HL-60 (cell line): ENCODE data around the gene OXCT1.
"Not testable (repeated sequence)": the region's sequence is repeated elsewhere in the genome, so short reads cannot be mapped to it uniquely, and the experiment has no call there.

Experiments used
- DNase-seq, 2 experiments: peaks; one replicate each; pipeline ENCODE4 v3.0.0-alpha.2; 2010 to 2020; ENCODE audit warnings: low read depth in 1 of 2, low spot score in 1 of 2
- H3K27ac ChIP-seq: fragments of 250-450 bp; sonication (Bioruptor Pico); replicated peaks from 2 replicates; pipeline ENCODE4 v1.5.1; 2020; ENCODE audit warnings: mild to moderate bottlenecking, moderate library complexity
- H3K27me3 ChIP-seq: fragments of 250-450 bp; sonication (Bioruptor Pico); 2 replicates; pipeline ENCODE4 v1.5.1; 2021; ENCODE audit warnings: mild to moderate bottlenecking, moderate library complexity; ENCODE audit not compliant: insufficient read depth, poor library complexity, severe bottlenecking
- H3K4me3 ChIP-seq: replicated peaks from 2 replicates; pipeline ENCODE4 v1.5.1; 2011; ENCODE audit warnings: mild to moderate bottlenecking, control low read depth, low read length; ENCODE audit not compliant: insufficient read depth
- GABPA ChIP-seq: IDR thresholded peaks from 2 replicates; pipeline ENCODE4 v1.6.1; 2012; ENCODE audit warnings: low read depth
- POLR2AphosphoS5 ChIP-seq: IDR thresholded peaks from 2 replicates; pipeline ENCODE4 v1.6.1; 2012; ENCODE audit warnings: low read depth
- SPI1 ChIP-seq: IDR thresholded peaks from 2 replicates; pipeline ENCODE4 v1.6.1; 2012; ENCODE audit warnings: low read depth, mild to moderate bottlenecking, borderline replicate concordance
- TF ChIP-seq, protein P1 (sequence below): IDR thresholded peaks from one replicate; pipeline ENCODE4 v1.5.1; 2011; ENCODE audit warnings: low read length, control low read depth, inconsistent platforms; ENCODE audit not compliant: insufficient read depth
- TF ChIP-seq, protein P2 (sequence below): IDR thresholded peaks from 2 replicates; pipeline ENCODE4 v1.6.1; 2012; ENCODE audit warnings: low read depth; ENCODE audit not compliant: insufficient replicate concordance

Gene OXCT1

DNA sequence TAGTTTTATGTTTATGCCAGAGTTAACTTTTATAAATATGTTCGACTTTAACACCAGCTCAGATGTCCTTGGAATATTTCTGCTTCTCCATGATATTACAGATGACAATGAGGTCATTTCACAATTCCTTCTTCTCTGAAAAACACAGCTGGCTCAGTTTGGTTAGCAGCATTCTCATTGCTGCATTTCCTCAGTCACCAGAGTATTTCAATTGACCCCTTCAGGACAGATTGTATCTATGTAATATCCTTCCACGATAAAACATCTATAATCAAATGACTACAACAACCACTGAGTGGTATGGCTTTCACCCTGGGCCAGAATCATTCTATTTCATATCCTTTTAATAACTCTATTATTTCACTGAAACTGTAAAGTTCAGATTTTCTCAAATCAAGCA lies 148.7 kb downstream of the OXCT1 start:
- Histone ChIP-seq H3K27me3 (no peaks in the 10 kb centered on the region), H3K4me3 (no peak overlapping the region), H3K27ac (no peak overlapping the region)
- TF ChIP-seq POLR2AphosphoS5 (no peak), GABPA (no peak), SPI1 (no peak)
- TF ChIP-seq, protein P1, sequence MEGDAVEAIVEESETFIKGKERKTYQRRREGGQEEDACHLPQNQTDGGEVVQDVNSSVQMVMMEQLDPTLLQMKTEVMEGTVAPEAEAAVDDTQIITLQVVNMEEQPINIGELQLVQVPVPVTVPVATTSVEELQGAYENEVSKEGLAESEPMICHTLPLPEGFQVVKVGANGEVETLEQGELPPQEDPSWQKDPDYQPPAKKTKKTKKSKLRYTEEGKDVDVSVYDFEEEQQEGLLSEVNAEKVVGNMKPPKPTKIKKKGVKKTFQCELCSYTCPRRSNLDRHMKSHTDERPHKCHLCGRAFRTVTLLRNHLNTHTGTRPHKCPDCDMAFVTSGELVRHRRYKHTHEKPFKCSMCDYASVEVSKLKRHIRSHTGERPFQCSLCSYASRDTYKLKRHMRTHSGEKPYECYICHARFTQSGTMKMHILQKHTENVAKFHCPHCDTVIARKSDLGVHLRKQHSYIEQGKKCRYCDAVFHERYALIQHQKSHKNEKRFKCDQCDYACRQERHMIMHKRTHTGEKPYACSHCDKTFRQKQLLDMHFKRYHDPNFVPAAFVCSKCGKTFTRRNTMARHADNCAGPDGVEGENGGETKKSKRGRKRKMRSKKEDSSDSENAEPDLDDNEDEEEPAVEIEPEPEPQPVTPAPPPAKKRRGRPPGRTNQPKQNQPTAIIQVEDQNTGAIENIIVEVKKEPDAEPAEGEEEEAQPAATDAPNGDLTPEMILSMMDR, result no peak
- TF ChIP-seq, protein P2, sequence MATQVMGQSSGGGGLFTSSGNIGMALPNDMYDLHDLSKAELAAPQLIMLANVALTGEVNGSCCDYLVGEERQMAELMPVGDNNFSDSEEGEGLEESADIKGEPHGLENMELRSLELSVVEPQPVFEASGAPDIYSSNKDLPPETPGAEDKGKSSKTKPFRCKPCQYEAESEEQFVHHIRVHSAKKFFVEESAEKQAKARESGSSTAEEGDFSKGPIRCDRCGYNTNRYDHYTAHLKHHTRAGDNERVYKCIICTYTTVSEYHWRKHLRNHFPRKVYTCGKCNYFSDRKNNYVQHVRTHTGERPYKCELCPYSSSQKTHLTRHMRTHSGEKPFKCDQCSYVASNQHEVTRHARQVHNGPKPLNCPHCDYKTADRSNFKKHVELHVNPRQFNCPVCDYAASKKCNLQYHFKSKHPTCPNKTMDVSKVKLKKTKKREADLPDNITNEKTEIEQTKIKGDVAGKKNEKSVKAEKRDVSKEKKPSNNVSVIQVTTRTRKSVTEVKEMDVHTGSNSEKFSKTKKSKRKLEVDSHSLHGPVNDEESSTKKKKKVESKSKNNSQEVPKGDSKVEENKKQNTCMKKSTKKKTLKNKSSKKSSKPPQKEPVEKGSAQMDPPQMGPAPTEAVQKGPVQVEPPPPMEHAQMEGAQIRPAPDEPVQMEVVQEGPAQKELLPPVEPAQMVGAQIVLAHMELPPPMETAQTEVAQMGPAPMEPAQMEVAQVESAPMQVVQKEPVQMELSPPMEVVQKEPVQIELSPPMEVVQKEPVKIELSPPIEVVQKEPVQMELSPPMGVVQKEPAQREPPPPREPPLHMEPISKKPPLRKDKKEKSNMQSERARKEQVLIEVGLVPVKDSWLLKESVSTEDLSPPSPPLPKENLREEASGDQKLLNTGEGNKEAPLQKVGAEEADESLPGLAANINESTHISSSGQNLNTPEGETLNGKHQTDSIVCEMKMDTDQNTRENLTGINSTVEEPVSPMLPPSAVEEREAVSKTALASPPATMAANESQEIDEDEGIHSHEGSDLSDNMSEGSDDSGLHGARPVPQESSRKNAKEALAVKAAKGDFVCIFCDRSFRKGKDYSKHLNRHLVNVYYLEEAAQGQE, result no peak
- DNase-seq, result no peak

DNA sequence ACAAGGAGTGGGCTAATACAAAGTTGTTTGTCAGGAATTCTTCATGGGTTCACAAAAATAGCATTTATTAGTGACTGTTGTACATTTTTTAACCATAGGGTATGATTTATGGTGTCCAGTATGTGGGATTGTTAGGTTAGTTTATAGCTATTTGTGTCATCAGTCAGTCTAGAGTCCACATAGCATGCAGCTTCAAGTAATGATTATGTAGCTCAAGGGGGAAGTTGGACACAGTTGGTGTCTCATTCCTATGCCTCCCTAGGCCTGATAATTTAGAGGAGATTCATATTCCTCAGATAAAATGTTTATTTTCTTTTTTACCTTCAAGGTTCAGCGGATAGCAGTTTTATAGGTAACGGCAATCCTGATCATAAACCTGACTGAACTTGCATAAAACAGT lies 153.8 kb downstream of the OXCT1 start:
- no peak for DNase-seq
- no peaks in the 10 kb centered on the region for H3K27me3 ChIP-seq
- no peak overlapping the region for H3K27ac ChIP-seq
- no peak for TF ChIP-seq GABPA
- TF ChIP-seq SPI1, result no peak
- TF ChIP-seq, protein P1, result no peak
- TF ChIP-seq POLR2AphosphoS5, result no peak
- TF ChIP-seq, protein P2, result no peak
- H3K4me3 ChIP-seq, result no peak overlapping the region

DNA sequence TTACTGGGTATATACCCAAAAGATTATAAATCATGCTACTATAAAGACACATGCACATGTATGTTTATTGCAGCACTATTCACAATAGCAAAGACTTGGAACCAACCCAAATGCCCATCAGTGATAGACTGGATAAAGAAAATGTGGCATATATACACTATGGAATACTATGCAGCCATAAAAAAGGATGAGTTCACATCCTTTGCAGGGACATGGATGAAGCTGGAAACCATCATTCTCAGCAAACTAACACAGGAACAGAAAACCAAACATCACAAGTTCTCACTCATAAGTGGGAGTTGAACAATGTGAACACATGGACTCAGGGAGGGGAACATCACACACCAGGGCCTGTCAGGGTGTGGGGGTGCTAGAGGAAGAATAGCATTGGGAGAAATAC lies 155.8 kb downstream of the OXCT1 start:
- not testable (repeated sequence) for DNase-seq, H3K4me3 ChIP-seq, H3K27ac ChIP-seq, H3K27me3 ChIP-seq

DNA sequence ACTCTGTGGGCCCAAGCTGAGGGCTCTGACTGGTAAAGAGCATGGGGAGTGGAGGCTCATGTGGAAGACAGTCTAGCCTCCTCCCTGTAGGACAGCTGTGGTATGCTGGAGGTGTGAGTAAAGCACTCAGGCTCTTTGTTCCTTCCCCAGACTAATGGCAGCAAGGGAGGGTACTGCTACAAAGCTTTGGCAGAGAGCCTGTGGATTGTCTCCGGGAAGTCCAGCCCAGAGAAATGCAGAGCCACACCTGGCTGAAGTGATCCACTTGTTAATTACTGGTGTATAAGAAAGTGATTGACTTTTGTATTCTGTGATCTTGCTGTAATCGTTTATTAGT lies 161.7 kb downstream of the OXCT1 start:
- H3K4me3 ChIP-seq, result no peak overlapping the region
- TF ChIP-seq SPI1 (no peak), GABPA (no peak)
- TF ChIP-seq, protein P1, result no peak
- no peak for DNase-seq
- no peak overlapping the region for H3K27ac ChIP-seq
- no peaks in the 10 kb centered on the region for H3K27me3 ChIP-seq
